SH-SY5Y (cell line): ENCODE measurements around the gene PCDHGA1.
A peak's percentile ranks its signal among the peaks of the same experiment; 100 is the strongest.

ENCODE experiments used
- GATA2 ChIP-seq: IDR thresholded peaks from 2 replicates; pipeline ENCODE4 v1.6.1; 2011; ENCODE audit warnings: mild to moderate bottlenecking, low read depth, low read length
- GATA3 ChIP-seq: IDR thresholded peaks from 2 replicates; pipeline ENCODE4 v1.6.1; 2011; ENCODE audit warnings: low read depth, mild to moderate bottlenecking, low read length, moderate library complexity

PCDHGA1 gene

DNA sequence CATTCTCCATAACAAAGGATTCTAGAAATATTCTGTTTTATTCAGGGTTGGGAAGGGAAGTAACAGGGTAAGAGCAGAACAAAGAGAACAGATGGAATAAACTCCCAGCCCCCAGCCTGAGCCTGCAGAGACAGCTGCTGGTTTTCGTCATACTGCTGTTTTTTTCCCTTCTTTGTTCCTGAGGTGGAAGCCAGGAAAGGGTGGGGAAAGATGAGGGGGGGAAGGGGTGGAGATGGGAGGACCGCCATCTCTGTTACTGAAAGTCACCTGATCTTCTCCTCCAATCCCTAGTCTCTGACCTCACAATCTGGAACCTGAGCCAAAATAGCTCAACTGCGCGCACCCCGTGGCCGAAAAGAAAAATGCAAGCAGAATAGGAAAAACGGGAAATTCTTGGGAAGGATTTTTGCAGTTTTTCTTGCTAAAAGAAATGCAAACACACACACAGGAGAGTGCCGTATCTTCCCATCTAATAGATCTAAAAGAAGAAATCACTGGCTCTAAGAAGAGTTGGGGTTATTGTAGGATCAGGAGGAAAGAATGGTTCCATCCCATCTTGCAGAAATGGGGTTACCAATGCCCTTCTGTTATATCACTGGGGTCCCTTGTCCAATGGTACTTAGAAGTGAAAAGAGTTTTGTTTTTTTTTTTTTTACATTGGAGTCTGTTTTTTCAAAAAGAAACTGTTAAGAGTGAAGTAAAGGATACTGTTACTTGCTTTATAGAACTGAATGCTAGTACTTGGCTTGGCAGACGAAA lies 230.6 kb downstream of the PCDHGA1 start:
- TF ChIP-seq GATA2 (0 out of 2 replicates have a peak, but pooled peaks have one; percentile 11), GATA3 (no peak)
